AG08396 (cell line): ENCODE data around the gene TSPAN16.

Experiments used
- DNase-seq: peaks from one replicate; pipeline ENCODE4 v3.0.0; 2012; ENCODE audit warnings: low spot score, mixed read lengths

TSPAN16 gene, protein sequence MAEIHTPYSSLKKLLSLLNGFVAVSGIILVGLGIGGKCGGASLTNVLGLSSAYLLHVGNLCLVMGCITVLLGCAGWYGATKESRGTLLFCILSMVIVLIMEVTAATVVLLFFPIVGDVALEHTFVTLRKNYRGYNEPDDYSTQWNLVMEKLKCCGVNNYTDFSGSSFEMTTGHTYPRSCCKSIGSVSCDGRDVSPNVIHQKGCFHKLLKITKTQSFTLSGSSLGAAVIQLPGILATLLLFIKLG

GRCh38 chr19:11295665-11296245 is at the start of gene TSPAN16:
TSPAN16 (plus strand) TSS chr19:11296160; CDS start chr19:11296298, 138 bp downstream.
- no peak for DNase-seq

GRCh38 chr19:11246941-11247340 is 49.0 kb upstream of the TSPAN16 start:
- no peak for DNase-seq

DNA sequence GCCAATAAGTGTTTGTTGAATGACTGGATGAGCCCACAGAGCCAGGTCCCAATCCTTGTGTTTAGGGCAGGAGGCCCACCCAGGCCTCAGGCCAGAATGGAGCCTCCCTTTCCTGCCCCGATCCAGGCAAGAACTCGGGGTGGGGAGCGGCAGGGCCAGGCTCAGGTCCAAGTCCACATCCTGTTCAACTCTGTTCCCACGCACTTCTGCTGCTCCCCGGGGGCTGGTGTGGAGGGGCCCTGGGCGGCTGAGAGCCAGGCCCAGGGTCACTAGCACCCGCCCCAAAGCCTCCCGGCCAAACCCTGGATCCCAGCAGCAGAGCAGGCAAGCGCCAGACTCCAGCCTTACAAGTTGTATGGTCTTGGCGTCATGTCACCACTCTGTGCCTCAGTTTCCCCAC is 48.6 kb upstream of the TSPAN16 start:
- DNase-seq = no peak

GRCh38 chr19:11247934-11248333 is 48.0 kb upstream of the TSPAN16 start:
- no peak for DNase-seq

DNA sequence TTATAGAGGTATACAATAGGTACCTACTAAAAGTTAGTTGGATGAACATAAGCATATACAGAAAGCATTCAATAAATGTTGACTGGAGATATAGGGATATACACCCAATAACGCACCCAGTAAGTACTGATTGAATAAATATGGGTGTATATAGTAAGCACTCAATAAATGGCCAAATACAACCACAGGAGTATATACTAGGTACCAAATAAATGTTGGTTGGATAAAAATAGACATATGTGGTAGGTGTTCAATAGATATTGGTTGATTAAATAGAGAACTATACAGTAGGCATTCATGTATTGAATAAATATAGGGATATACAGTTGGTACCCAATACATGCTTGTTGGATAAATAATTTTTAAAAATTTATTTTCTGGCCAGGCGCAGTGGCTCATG is 47.1 kb upstream of the TSPAN16 start:
- no peak for DNase-seq

DNA sequence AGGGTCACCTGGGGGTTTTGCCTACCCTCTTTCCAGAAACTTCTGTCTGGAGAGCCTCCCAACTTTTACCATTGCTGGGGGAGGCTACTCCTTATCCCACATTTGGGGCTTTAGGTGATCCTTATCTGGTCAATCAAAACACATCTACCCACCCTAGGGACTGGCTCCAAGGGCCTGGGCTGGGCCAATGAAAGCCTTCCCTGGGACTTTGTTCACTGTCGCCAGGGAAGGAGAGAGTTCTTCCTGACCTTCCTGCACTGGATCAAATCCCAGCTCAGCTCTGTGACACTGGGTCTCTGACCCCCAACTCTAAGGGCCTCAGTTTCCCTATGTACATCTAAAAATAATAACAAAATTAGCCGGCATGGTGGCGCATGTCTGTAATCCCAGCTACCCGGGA is 44.7 kb upstream of the TSPAN16 start:
- no peak for DNase-seq

- DNase-seq = no peak
Observed at GRCh38 chr19:11251650-11252314, 44.2 kb upstream of the TSPAN16 start.

- no peak for DNase-seq
Observed at GRCh38 chr19:11252665-11253355, 43.1 kb upstream of the TSPAN16 start.

DNA sequence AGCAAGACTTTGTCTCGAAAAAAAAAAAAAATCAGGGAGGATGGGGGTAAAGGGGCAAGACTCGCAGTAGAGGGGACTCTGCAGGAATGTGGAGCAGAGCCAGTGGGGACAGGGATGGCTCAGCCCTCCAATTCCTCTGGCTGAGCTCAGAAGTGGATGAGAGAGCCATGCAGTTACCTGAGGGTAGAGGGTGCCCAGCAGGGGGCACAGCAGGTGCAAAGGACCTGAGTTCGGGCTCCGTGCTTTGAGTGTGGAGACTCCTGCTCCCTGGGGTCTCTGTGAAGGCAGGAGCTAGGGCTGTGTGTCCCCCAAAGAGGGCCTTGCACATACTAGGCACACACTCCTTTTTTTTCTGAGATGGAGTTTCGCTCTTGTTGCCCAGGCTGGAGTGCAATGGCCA is 41.3 kb upstream of the TSPAN16 start:
- no peak for DNase-seq

DNA sequence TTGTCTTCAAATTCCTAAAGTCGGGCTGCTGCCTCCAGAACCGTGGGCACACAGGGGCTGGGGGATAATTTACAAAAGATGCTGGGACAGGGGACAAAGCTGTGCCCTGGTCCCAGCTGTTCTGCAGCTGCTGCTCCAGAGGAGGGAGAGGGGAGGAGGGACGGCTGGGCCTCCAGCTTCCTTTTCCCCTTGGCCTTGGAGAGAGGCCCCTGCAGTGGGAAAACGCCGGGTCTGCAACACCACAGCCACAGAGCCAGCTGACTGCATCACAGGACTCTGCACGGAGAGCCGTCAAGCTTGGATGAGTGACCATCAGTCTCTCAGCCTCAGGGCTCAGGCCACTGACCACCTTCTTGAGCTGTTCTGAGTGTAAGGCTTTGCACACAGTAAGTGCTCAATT is 39.8 kb upstream of the TSPAN16 start:
- DNase-seq = no peak

GRCh38 chr19:11257846-11258380 is 38.0 kb upstream of the TSPAN16 start:
- no peak for DNase-seq

GRCh38 chr19:11260996-11261395 is 35.0 kb upstream of the TSPAN16 start:
- no peak for DNase-seq

DNA sequence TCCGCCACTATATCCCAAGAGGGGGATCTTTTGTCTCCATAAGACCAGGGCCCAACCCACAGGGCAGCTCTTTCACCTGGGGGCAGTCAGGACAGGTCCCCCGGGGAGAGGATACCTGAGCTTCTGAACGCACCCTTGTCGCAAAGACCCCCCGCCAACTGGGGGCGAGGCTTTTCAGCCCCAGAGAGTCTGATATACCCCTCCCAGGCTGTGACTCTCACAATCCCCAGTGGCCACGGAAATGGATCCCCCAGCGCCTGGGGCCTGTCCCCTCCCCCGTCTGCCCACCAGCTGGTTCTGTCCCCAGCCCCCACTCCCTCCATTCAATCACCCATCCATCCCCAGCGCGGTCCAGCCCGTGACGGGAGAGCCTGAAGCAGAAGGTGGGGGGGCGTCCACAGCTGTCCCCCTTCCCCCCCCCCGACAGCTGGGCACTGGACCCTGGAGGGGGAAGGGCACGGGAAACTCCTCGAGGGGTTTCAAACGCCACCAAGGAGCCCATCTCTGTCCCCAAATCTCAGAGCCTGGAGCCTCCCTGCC is 34.5 kb upstream of the TSPAN16 start:
- DNase-seq = no peak

DNA sequence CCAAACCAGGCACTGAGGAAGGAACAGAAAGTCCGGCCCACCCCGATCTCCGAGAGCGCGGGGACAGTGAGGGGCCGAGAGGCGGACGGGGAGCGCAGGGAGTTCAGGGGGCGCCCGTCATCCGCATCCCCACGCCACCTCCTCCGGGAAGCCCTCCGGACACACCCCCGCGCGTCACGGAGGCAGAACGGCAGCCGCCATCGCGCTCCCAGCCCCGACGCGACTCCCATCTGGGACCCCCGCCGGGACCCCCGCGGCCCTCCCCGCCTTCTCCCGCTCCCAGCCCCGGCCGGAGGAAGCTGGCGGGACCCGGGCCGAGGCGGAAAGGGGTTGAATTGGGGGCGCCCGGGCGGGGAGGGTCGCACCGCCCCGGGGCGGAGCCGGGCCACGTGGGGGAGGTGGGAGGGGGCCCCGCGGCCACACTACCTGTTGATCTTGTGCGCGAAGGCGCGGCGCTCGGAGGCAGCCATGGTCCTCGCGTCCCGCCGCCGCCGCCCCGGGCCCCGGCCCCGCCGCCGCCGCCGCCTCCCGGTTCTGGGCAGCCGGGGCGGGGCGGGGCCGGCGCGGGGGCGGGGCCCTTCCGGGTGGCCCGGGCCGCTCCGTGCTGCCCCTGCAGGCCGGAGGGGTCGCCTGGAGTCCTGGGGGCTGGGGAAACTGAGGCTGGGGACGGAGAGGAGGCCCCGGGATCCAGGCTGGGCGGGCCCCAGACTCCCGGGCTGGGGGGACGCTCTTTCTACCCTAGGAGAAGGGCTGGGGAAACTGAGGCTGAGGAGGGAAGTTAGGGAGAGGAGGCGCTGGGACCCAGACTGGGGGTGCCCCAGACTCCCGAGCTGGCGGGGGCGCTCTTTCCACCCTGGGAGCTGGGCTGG is 33.8 kb upstream of the TSPAN16 start, which contains the start of gene DOCK6:
Gene DOCK6 (minus strand): TSS at position 554 of the 869 bp plus-strand sequence. CDS start 84 bp downstream, at position 470.
- peak; percentile 86 for DNase-seq

- DNase-seq = no peak
Observed at GRCh38 chr19:11263726-11264125, 32.2 kb upstream of the TSPAN16 start.

DNA sequence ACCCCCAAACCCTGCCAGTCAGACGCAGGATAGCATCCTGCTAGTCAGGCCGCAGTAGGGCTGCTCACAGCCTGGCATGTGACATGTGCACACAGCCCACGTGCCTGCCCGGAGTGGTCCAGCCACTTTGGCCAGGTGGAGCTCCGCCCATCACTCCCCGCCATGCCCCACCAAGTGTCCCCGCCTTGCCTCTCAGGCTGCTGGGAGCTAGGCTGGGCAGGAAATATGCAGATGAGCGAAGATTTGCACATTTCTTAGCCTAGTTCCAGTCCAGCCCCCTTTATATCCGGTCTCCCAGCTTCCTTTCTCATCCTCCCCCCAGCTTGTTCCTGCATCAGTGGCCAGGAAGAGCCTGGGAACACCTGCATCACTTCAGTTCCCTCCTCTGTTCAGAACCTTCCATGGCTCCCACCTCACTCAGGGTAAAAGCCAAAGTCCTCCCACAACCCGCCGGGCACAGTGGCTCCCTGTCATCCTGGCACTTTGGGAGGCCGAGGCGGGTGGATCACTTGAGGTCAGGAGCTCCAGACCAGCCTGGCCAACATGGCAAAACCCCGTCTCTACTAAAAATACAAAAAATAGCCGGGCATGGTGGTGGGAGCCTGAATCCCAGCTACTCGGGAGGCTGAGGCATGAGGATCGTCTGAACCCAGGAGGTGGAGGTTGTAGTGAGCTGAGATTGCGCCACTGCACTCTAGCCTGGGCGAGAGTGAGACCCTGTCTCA is 31.3 kb upstream of the TSPAN16 start:
- DNase-seq = no peak

- no peak for DNase-seq
Observed at GRCh38 chr19:11265177-11265784, 30.7 kb upstream of the TSPAN16 start.

DNA sequence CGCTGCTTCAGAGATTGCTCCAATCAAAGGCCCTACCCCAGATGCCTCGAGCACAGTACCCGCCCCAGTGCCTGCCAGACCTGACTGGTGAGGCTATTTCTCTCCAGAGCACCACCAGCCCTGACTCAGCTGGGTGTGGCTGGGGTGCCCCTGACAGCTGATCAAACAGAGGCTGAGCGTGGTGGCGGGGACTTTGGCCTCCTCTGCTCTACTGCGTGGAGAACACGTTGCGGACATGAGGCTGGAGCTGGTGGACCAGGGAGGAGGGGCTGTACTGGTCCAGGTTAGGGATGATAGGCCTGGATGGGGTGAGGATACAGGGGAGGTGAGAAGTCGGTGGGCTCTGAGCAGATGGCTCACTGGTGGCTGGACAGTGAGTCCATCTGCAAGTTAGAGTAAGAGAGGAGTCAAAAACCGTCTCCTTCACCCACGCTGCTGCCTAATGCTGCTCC is 30.1 kb upstream of the TSPAN16 start:
- peak; percentile 47 for DNase-seq

- DNase-seq = no peak
Observed at GRCh38 chr19:11267316-11268085, 28.5 kb upstream of the TSPAN16 start.
